ENCODE measurements around the gene RBFOX2.

RBFOX2 gene

DNA sequence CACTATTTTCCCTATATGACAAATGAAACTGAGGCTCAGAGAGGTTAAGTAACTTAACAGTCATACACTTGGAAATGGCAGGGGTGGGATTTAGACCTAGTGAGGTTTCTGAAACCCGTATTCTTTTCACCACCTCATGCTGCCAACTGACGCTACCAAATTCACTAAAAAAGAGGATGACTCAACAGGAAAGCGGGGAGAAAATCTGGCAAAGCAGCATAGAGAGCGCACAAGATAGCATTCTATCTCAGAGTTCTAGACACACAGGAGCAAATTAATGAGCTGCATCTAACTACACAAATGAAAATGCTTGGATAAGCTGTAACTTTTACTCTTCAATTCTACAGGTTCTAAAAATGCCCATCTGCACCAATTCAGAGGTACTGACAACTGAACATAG is 136.4 kb downstream of the RBFOX2 start:
- DNase-seq = no peak

DNA sequence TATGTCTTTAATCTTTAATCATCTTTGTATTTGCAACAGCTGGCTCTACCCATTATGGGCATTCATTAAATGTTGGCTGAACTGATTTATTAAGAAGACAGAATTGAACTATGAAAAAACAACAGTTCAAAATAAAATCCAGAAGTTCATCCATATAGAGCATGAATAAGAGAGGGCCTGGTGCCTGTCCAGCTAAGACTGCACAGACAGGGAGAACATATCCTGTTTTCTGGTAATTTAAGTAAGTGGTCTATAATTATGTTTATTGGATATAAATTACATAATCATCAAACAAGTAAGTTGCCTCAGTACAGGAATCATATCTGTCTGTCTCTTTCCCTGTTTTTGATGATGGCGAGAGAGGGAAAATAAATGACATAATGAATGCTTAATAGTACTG is 137.2 kb downstream of the RBFOX2 start:
- DNase-seq = no peak

- DNase-seq = no peak
Observed at GRCh38 chr22:35889071-35889470, 139.6 kb downstream of the RBFOX2 start.

- no peak for DNase-seq
Observed at GRCh38 chr22:35888181-35888870, 140.3 kb downstream of the RBFOX2 start.

- DNase-seq = no peak
Observed at GRCh38 chr22:35887296-35887875, 141.2 kb downstream of the RBFOX2 start.

DNA sequence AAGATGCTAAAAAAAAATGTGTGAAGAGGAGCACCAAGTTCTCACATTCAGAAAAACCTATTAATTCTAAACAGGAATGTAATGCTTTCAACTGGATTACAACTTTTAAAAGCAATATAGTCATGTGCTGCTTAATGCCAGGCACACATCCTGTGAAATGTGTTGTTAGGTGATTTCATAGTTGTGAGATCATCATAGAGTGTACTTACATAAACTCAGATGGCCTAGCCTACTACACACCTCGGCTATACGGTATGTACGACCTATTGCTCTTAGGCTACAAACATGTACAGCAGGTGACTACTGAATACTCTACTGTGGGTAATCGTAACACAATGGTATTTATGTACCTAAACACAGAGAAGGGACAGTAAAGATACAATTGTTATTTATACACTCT is 142.3 kb downstream of the RBFOX2 start:
- no peak for DNase-seq

DNA sequence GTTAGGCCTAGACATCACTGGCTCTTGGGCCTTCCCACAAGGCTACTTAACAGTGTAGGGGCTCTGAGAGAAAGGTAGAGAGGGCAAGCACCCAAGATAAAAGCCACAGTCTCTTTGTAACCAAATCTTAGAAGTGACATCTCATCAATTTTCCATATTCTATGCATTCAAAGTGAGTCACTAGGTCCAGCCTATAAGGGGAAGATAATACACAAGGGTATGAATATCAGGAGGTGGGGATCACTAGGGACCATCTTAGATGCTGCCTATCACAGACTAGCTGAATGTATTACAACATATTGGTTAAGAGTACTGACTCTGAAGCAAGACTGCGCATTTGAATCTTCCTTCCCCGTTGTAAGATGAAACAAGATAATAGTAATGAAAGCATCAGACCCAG is 144.1 kb downstream of the RBFOX2 start:
- no peak for DNase-seq

GRCh38 chr22:35883031-35883620 is 145.5 kb downstream of the RBFOX2 start:
- DNase-seq = no peak

GRCh38 chr22:35882211-35883030 is 146.2 kb downstream of the RBFOX2 start:
- no peak for DNase-seq

GRCh38 chr22:35879351-35879750 is 149.3 kb downstream of the RBFOX2 start:
- DNase-seq = no peak

DNA sequence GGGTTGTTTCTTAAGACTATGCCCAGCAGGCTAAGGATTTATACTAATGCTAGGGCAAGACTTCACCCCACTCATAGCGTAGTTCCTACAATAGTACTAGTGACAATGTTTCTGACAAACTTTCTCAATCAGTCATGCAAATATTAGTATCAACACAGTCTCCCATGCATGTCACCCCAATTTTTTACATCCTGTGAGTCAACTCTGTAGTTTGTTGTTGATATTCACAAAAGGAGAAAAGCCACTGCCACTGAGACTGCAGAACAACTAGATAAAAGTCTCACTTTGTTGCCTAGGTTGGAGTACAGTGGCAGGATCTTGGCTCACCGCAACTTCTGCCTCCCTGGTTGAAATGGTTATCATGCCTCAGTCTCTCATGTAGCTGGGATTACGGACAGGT is 155.2 kb downstream of the RBFOX2 start:
- no peak for DNase-seq

- no peak for DNase-seq
Observed at GRCh38 chr22:35872451-35872850, 156.2 kb downstream of the RBFOX2 start.

DNA sequence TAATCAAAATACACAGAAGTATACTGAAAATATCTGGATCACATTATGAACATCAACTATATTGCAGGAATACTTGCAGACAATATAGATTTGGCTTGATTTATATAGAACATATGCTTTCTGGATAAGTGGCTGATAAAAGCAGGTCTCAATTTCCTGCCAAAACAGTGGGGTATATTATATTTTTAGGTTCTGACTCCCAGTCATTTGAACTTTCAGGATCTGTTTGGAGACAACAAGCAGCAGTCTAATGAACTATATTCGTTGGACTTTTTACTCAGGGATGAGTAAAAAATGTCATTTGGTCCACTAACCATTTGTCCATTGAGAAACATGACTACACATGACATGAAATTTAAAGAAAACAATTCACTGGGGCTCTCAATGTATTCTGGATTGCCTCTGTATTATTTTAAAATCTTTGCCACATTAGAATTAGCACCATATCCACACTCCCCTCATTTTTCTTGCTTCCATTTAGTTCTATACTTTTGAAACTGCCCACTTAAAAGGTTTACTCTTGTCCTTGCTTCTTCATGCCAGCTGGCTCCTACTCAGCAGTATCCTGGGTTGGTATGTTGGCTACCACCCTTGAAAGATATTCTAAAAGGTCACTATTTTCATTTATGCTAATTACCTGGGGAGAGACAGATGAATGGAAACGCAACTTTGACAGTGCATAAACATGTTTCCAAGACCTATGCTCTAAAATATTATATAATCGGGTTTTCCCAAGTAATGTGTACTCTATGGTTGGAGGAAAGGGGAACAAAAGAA is 157.9 kb downstream of the RBFOX2 start:
- DNase-seq = no peak

- no peak for DNase-seq
Observed at GRCh38 chr22:35868938-35869337, 159.7 kb downstream of the RBFOX2 start.

- DNase-seq = no peak
Observed at GRCh38 chr22:35866651-35867050, 162.0 kb downstream of the RBFOX2 start.

DNA sequence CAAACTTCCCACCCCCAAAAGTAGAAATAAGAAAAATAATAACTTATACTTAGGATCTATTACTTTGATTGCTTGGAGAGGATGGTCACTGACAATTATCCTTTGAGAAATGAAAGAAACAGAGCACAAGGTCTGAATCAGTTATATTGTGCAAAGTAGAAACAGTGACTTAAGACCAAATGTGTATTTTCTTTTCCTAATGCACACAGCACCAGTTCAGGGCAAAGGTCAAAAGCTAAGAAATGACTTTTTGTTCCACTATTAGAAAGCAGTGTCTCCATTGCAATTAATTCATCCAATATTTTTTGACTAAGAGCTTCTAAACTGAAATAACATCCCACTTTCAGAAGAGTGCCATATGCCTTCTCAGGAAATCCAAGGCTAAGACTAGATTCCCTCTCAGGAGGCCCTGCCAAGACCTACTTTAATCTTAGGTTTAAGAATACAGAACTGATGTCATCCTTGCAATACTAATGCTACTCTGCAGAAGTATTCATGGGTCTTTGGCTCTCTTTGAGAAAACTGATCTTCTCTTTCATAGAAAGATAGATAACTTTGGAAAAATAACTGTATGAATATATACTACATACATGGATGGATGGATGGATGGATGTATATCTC is 164.0 kb downstream of the RBFOX2 start:
- DNase-seq = no peak

DNA sequence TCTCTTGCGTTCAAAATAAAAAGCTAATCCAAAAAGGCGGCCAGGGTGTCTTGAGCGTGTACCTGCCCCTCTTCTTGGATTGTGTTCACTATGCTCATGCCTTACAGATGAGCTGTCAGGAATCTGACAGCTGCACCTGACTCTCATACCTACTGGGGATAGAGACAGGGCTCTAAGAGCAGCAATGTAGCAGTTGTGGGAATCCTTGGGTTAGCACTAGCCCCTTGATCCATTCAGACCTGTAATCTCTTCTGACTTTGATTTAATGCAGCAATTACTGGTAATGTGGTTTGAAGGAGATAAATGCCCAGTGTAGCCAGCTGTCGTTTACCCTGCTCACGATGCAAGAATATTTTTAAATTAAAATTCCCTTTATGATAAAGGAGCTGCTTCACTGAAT is 165.2 kb downstream of the RBFOX2 start:
- no peak for DNase-seq

DNA sequence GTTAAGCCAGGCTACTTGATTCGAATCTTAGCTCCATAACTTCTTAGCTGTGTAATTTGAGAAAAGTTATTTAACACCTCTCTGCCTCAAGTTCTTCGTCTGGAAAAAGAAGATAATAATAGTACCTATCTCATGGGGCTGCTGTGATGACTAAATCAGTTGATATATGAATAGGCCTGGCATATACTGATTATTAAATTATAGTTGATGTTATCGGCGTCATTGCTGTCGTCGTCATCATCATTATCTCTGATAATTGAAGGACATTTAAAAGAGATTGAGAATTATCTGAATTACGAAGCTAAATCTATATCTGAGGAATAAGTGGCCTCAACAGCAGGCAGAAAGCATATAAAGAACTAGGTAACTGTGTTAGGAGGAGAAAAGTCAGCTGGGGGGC is 165.9 kb downstream of the RBFOX2 start:
- no peak for DNase-seq

- DNase-seq = no peak
Observed at GRCh38 chr22:35861451-35861850, 167.2 kb downstream of the RBFOX2 start.

DNA sequence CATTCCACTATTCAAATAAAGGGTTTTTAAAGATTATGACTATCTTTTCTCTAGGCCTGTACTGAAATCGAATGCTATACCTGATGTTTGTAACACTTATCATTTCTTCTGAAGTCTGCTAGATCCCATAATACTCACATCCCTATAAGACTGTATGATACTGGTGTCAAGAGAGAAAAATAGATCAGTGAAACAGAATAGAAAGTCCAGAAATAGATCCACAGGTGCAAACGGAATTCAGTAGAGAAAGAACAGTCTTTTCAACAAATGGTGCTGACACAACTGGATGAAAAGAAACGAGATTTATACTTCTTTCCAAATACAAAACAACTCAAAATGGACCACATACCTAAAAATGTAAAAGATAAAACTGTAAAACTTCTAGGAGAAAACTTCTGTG is 167.8 kb downstream of the RBFOX2 start:
- no peak for DNase-seq

GRCh38 chr22:35860087-35860733 is 168.4 kb downstream of the RBFOX2 start:
- no peak for DNase-seq

DNA sequence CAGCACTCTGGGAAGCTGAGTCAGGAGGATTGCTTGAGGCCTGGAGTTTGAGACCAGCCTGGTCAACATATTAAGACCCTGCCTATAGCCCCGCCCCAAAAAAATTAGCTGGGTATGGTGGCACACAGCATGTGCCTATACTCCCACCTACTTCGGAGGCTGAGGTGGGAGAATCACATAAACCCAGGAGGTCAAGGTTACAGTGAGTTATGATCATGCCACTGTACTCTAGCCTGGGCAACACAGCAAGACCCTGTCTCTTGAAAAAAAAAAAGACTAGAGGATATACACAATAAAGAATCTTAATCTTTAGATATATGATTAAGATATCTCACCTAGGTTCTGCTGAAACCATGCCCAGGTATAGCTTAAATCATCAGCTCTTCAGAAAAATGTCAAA is 174.3 kb downstream of the RBFOX2 start:
- no peak for DNase-seq

All from NCI-H1092 treated with DMSO at 0.1 percent for 48 hours (cell line).